Measurements from ENCODE around the gene WT1. TPM values are rescaled to one million over a fixed set of nuclear protein-coding genes. Genes with fewer than 3 reads are reported as not detected.

Gene WT1
- total RNA-seq, 4 donors from 2014 or later, result 0.52 to 2.7 (median 1.6) TPM; not detected in 1

GRCh38 chr11:32365192-32365591, 70.1 kb downstream of the WT1 start:
- Histone ChIP-seq H3K27me3 (peaks cover under 1% of the 10 kb centered on the region), H3K4me1 (no peaks in the 10 kb centered on the region), H3K36me3 (no peaks in the 10 kb centered on the region), H3K27ac (no peak overlapping the region), H3K9me3 (peaks cover 0 to 9% (median 0%) of the 10 kb centered on the region in 3 donors), H3K4me3 (no peak overlapping the region)
- TF ChIP-seq POLR2A (IDR thresholded peaks at IDR 0.05), result no peak
- no peak for TF ChIP-seq CTCF (IDR thresholded peaks at IDR 0.05)
- TF ChIP-seq EP300 (IDR thresholded peaks at IDR 0.05), result no peak
- TF ChIP-seq POLR2AphosphoS5 (IDR thresholded peaks at IDR 0.05), result no peak
- 90% methylated on average over 4 of the region's 4 CpGs; no CpG with 5 or more reads in 1 of the 2 donors for WGBS, 2 donors (ENCODE audit: low coverage in 1 of 2)
- no peak for ATAC-seq

- WGBS, 2 donors (ENCODE audit: low coverage in 1 of 2), result 13 to 20% methylated on average over 9 to 12 of the region's 13 CpGs
- no peak for ATAC-seq
- Histone ChIP-seq H3K4me1 (no peaks in the 10 kb centered on the region), H3K36me3 (no peaks in the 10 kb centered on the region), H3K4me3 (no peak overlapping the region), H3K27ac (no peak overlapping the region), H3K9me3 (peaks cover 0 to 6% (median 0%) of the 10 kb centered on the region in 3 donors), H3K27me3 (peaks cover 37% of the 10 kb centered on the region)
- TF ChIP-seq POLR2AphosphoS5 (IDR thresholded peaks at IDR 0.05) (no peak), EP300 (IDR thresholded peaks at IDR 0.05) (no peak), CTCF (IDR thresholded peaks at IDR 0.05) (no peak), POLR2A (IDR thresholded peaks at IDR 0.05) (no peak)
Observed at GRCh38 chr11:32358729-32359128, 76.6 kb downstream of the WT1 start.

- no CpG with 5 or more reads among the region's 6 CpGs for WGBS, 2 donors (ENCODE audit: low coverage in 1 of 2)
- TF ChIP-seq EP300 (IDR thresholded peaks at IDR 0.05) (no peak), POLR2A (IDR thresholded peaks at IDR 0.05) (no peak), CTCF (IDR thresholded peaks at IDR 0.05) (no peak), POLR2AphosphoS5 (IDR thresholded peaks at IDR 0.05) (no peak)
- Histone ChIP-seq H3K4me1 (no peaks in the 10 kb centered on the region), H3K36me3 (no peaks in the 10 kb centered on the region), H3K27ac (no peak overlapping the region), H3K27me3 (peaks cover 31% of the 10 kb centered on the region), H3K4me3 (no peak overlapping the region), H3K9me3 (no peaks in the 10 kb centered on the region)
- no peak for ATAC-seq
Observed at GRCh38 chr11:32353884-32354283, 81.5 kb downstream of the WT1 start.

GRCh38 chr11:32348502-32348901, 86.8 kb downstream of the WT1 start:
- TF ChIP-seq POLR2A (IDR thresholded peaks at IDR 0.05), result no peak
- TF ChIP-seq POLR2AphosphoS5 (IDR thresholded peaks at IDR 0.05), result no peak
- TF ChIP-seq EP300 (IDR thresholded peaks at IDR 0.05), result no peak
- TF ChIP-seq CTCF (IDR thresholded peaks at IDR 0.05), result no peak
- Histone ChIP-seq H3K27me3 (peaks cover 7% of the 10 kb centered on the region), H3K4me1 (no peaks in the 10 kb centered on the region), H3K36me3 (no peaks in the 10 kb centered on the region), H3K27ac (no peak overlapping the region), H3K9me3 (no peaks in the 10 kb centered on the region), H3K4me3 (no peak overlapping the region)
- no peak for ATAC-seq
- 14 to 27% methylated on average over 1 of the region's 1 CpG for WGBS, 2 donors (ENCODE audit: low coverage in 1 of 2)

GRCh38 chr11:32344946-32345345, 90.4 kb downstream of the WT1 start:
- no peak for ATAC-seq
- Histone ChIP-seq H3K9me3 (no peaks in the 10 kb centered on the region), H3K27ac (no peak overlapping the region), H3K27me3 (no peaks in the 10 kb centered on the region), H3K4me1 (no peaks in the 10 kb centered on the region), H3K36me3 (no peaks in the 10 kb centered on the region), H3K4me3 (no peak overlapping the region)
- TF ChIP-seq EP300 (IDR thresholded peaks at IDR 0.05) (no peak), CTCF (IDR thresholded peaks at IDR 0.05) (no peak), POLR2A (IDR thresholded peaks at IDR 0.05) (no peak), POLR2AphosphoS5 (IDR thresholded peaks at IDR 0.05) (no peak)
- 27 to 32% methylated on average over 5 of the region's 5 CpGs for WGBS, 2 donors (ENCODE audit: low coverage in 1 of 2)

Measured in gastroesophageal sphincter (tissue), 4 donors.